IMR-90 (cell line): ENCODE data around the gene SYTL3. TPM values are rescaled to one million over a fixed set of nuclear protein-coding genes. Genes with fewer than 3 reads are reported as not detected.

Experiments
- ATAC-seq: fragments of 200-7000 bp; cut with Tn5 transposase; 2 replicates; pipeline ENCODE4 v1.9.1; 2020; ENCODE audit warnings: low read depth, mild to moderate bottlenecking, moderate library complexity
- BruUV-seq: library from RNA; stranded (reverse); fragments of 400-500 nt; replicated peaks from 2 replicates; lab custom pipeline; 2021; lab: Mats Ljungman, UMichigan
- CTCF ChIA-PET: fragments of 300-600 bp; formaldehyde crosslinking; extraction: SDS; loops from one replicate; lab custom pipeline; 2021; ENCODE audit warnings: antibody characterized with exemption; lab: Yijun Ruan, JAX
- POLR2A ChIA-PET: fragments of 300-600 bp; sonication (Branson Sonifier 250); formaldehyde crosslinking; loops from one replicate; lab custom pipeline; 2022; ENCODE audit warnings: antibody characterized with exemption; ENCODE audit not compliant: unreplicated experiment; lab: Charles Lee
- DNase-seq: peaks from one replicate; pipeline ENCODE4 v3.0.0; 2013
- H2AFZ ChIP-seq: replicated peaks from 2 replicates; pipeline ENCODE3; 2013; ENCODE audit warnings: low read length, mild to moderate bottlenecking; ENCODE audit not compliant: poor library complexity
- H2AK5ac ChIP-seq: 2 replicates; pipeline ENCODE4 v1.6.1; 2013; ENCODE audit warnings: low read depth, low read length, inconsistent platforms
- H2AK9ac ChIP-seq: replicated peaks from 2 replicates; pipeline ENCODE3; 2013; ENCODE audit warnings: mild to moderate bottlenecking, low read depth, low read length, moderate library complexity; ENCODE audit not compliant: poor library complexity
- H2BK120ac ChIP-seq: 2 replicates; pipeline ENCODE4 v1.6.1; 2013; ENCODE audit warnings: low read depth, low read length, inconsistent platforms
- H2BK15ac ChIP-seq: 3 replicates; pipeline ENCODE4 v1.6.1; 2013; ENCODE audit warnings: low read depth, low read length, inconsistent platforms
- H2BK20ac ChIP-seq: 2 replicates; pipeline ENCODE4 v1.6.1; 2013; ENCODE audit warnings: low read depth, mild to moderate bottlenecking, inconsistent platforms, low read length, moderate library complexity
- H2BK5ac ChIP-seq: 2 replicates; pipeline ENCODE4 v1.6.1; 2013; ENCODE audit warnings: mild to moderate bottlenecking, low read depth, low read length, inconsistent platforms; ENCODE audit not compliant: poor library complexity, severe bottlenecking
- H3K14ac ChIP-seq: replicated peaks from 2 replicates; pipeline ENCODE4 v1.6.1; 2013; ENCODE audit warnings: low read depth, low read length, inconsistent platforms
- H3K18ac ChIP-seq: 2 replicates; pipeline ENCODE4 v1.6.1; 2013; ENCODE audit warnings: low read depth, low read length, control low read depth
- H3K23ac ChIP-seq: 2 replicates; pipeline ENCODE4 v1.6.1; 2013; ENCODE audit warnings: low read depth, low read length, inconsistent platforms
- H3K27ac ChIP-seq: 2 replicates; pipeline ENCODE4 v1.5.1; 2013; ENCODE audit warnings: mild to moderate bottlenecking, control low read depth, low read length; ENCODE audit not compliant: insufficient read depth
- H3K27me3 ChIP-seq: 2 replicates; pipeline ENCODE4 v1.6.1; 2013; ENCODE audit warnings: low read length; ENCODE audit not compliant: control insufficient read depth, insufficient read depth
- H3K36me3 ChIP-seq: 2 replicates; pipeline ENCODE4 v1.6.1; 2013; ENCODE audit warnings: low read length, mixed read lengths; ENCODE audit not compliant: control insufficient read depth, insufficient read depth
- H3K4ac ChIP-seq: 2 replicates; pipeline ENCODE4 v1.6.1; 2013; ENCODE audit warnings: low read depth, low read length, inconsistent platforms
- H3K4me1 ChIP-seq: 2 replicates; pipeline ENCODE4 v1.6.1; 2013; ENCODE audit warnings: low read length, mixed read lengths; ENCODE audit not compliant: control insufficient read depth, insufficient read depth
- H3K4me2 ChIP-seq: 2 replicates; pipeline ENCODE4 v1.6.1; 2013; ENCODE audit warnings: low read depth, mild to moderate bottlenecking, control low read depth, low read length, moderate library complexity
- H3K4me3 ChIP-seq: 2 replicates; pipeline ENCODE4 v1.5.1; 2013; ENCODE audit warnings: low read depth, mild to moderate bottlenecking, control low read depth, low read length, moderate library complexity; ENCODE audit not compliant: insufficient read depth
- H3K56ac ChIP-seq: 2 replicates; pipeline ENCODE4 v1.6.1; 2013; ENCODE audit warnings: low read length, inconsistent platforms; ENCODE audit not compliant: insufficient read depth; ENCODE audit errors: extremely low read depth
- H3K79me1 ChIP-seq, 2 experiments: 2 replicates each; pipeline ENCODE4 v1.6.1; 2013; ENCODE audit warnings: low read length in 2 of 2, inconsistent platforms in 1 of 2, low read depth in 1 of 2
- H3K9ac ChIP-seq: 2 replicates; pipeline ENCODE4 v1.6.1; 2013; ENCODE audit warnings: low read depth, low read length, control low read depth
- H3K9me1 ChIP-seq: 2 replicates; pipeline ENCODE4 v1.6.1; 2013; ENCODE audit warnings: low read length, inconsistent platforms; ENCODE audit not compliant: insufficient read depth
- H3K9me3 ChIP-seq: 2 replicates; pipeline ENCODE4 v1.6.1; 2013; ENCODE audit warnings: low read length; ENCODE audit not compliant: control insufficient read depth, insufficient read depth
- H4K20me1 ChIP-seq: 2 replicates; pipeline ENCODE4 v1.6.1; 2013; ENCODE audit warnings: low read length, inconsistent platforms; ENCODE audit not compliant: insufficient read depth
- H4K5ac ChIP-seq: 2 replicates; pipeline ENCODE4 v1.6.1; 2013; ENCODE audit warnings: mild to moderate bottlenecking, low read depth, low read length, control low read depth
- H4K8ac ChIP-seq, 2 experiments: 2 replicates each; pipeline ENCODE4 v1.6.1; 2013; ENCODE audit warnings: low read depth in 2 of 2, low read length in 2 of 2, control low read depth in 1 of 2, inconsistent platforms in 1 of 2
- H4K91ac ChIP-seq: 2 replicates; pipeline ENCODE4 v1.6.1; 2013; ENCODE audit warnings: low read depth, low read length, inconsistent platforms; ENCODE audit not compliant: insufficient read depth
- NFE2L2 ChIP-seq: fragments of 150-350 bp; IDR thresholded peaks from 2 replicates; pipeline ENCODE4 v1.6.1; 2016; ENCODE audit warnings: low read depth, mild to moderate bottlenecking, low read length
- WGBS, 2 experiments: methylation state at CpG; one replicate each; pipeline versions ENCODE4 v1.1.5 to v1.1.7; 2013; ENCODE audit warnings: missing lambda C conversion rate in 2 of 2; ENCODE audit not compliant: insufficient read length in 1 of 2; ENCODE audit errors: extremely low coverage in 2 of 2; 5-methylcytosine and 5-hydroxymethylcytosine counted together
- dilution Hi-C: fragments of 300-500 bp; cut with HindIII; formaldehyde crosslinking; loops from one replicate; pipeline ENCODE4 v1.14.3; 2018; ENCODE audit warnings: low sequenced_read_pairs; ENCODE audit not compliant: unreplicated experiment
- in situ Hi-C: fragments of 300-500 bp; cut with MboI; formaldehyde crosslinking; loops from 3 replicates; pipeline ENCODE4 v1.14.3; 2019; ENCODE audit warnings: low sequenced_read_pairs, inconsistent platforms, mixed read lengths
- intact Hi-C: fragments of 100-400 bp; cut with micrococcal nuclease; formaldehyde crosslinking; loops from 2 replicates; pipeline ENCODE4 v1.10.0; 2022
- polyA plus RNA-seq, 3 experiments: library from polyadenylated mRNA; depleted of rRNA; stranded (reverse); fragments of >200 nt; gene quantifications; 2 replicates each; pipeline ENCODE4 v1.2.3, GENCODE V29; 2012; ENCODE audit warnings: low replicate concordance in 1 of 3
- total RNA-seq: library from RNA; depleted of rRNA; stranded (reverse); fragments of >200 nt; gene quantifications from 2 replicates; pipeline ENCODE4 v1.2.3, GENCODE V29; 2012

The SYTL3 gene
- total and polyA plus RNA-seq, 2 of the 4 experiments (the other 2 are of a cell fraction): 2.9 to 4.3 TPM

GRCh38 chr6:158621694-158622544 is 27.9 kb upstream of the SYTL3 start:
- no peaks in the 10 kb centered on the region for H3K9me3 ChIP-seq
- peaks cover 11 to 29% of the 10 kb centered on the region in 2 experiments for H3K79me1 ChIP-seq
- no peak overlapping the region for H3K4me2 ChIP-seq
- H4K91ac ChIP-seq: no peak overlapping the region
- H4K8ac ChIP-seq: no peak overlapping the region
- no peak overlapping the region for H2AK9ac ChIP-seq
- no peak overlapping the region for H3K56ac ChIP-seq
- H3K36me3 ChIP-seq: peaks cover 38% of the 10 kb centered on the region
- H3K27me3 ChIP-seq: no peaks in the 10 kb centered on the region
- no TSS peak for BruUV-seq
- ChIA-PET CTCF (interaction anchor here (1.2 kb wide), 1 partner anchor 401 kb away, joined by 5 read pairs; no protein-coding TSS in a partner anchor), POLR2A (no interaction called here)
- intact Hi-C loops: no loop called here
- H2BK5ac ChIP-seq: no peak overlapping the region
- no peaks in the 10 kb centered on the region for H3K4me1 ChIP-seq
- no peak overlapping the region for H3K23ac ChIP-seq
- DNase-seq (no peak), ATAC-seq (no peak)
- dilution Hi-C loops: no loop called here
- H3K14ac ChIP-seq: no peak overlapping the region
- H3K9me1 ChIP-seq: peaks cover 5% of the 10 kb centered on the region
- in situ Hi-C loops: no loop called here
- no peak overlapping the region for H3K9ac ChIP-seq
- H2BK120ac ChIP-seq: no peak overlapping the region
- WGBS, 2 experiments: 100% methylated on average over 8 of the region's 25 CpGs; no CpG with 5 or more reads in 1 of the 2 experiments
- H2AK5ac ChIP-seq: no peak overlapping the region
- H4K20me1 ChIP-seq: no peaks in the 10 kb centered on the region
- no peak overlapping the region for H3K18ac ChIP-seq
- no peak for TF ChIP-seq NFE2L2
- no peak overlapping the region for H3K4me3 ChIP-seq
- H2BK15ac ChIP-seq: no peak overlapping the region
- no peak overlapping the region for H2BK20ac ChIP-seq
- H4K5ac ChIP-seq: no peak overlapping the region
- no peak overlapping the region for H3K27ac ChIP-seq
- H3K4ac ChIP-seq: no peak overlapping the region
- H2AFZ ChIP-seq: peak overlapping the region; percentile 46
